Measurements from ENCODE around the gene MRFAP1L1.
"Not testable (repeated sequence)": the region's sequence is repeated elsewhere in the genome, so short reads cannot be mapped to it uniquely, and the experiment has no call there.

The MRFAP1L1 gene

GRCh38 chr4:6686104-6686787 is 23.4 kb downstream of the MRFAP1L1 start:
- DNase-seq: no peak

GRCh38 chr4:6684656-6685055 is 25.0 kb downstream of the MRFAP1L1 start:
- no peak for DNase-seq

- no peak for DNase-seq
Measured at GRCh38 chr4:6682862-6683590, 26.6 kb downstream of the MRFAP1L1 start.

- DNase-seq: no peak
Measured at GRCh38 chr4:6681191-6681590, 28.5 kb downstream of the MRFAP1L1 start.

GRCh38 chr4:6680372-6681034 is 29.2 kb downstream of the MRFAP1L1 start:
- DNase-seq: no peak

GRCh38 chr4:6676722-6677558 is 32.7 kb downstream of the MRFAP1L1 start:
- no peak for DNase-seq

- peak in 4 of 5 donors; percentile 48 to 79 (median 62) for DNase-seq
Measured at GRCh38 chr4:6674500-6675149, 35.0 kb downstream of the MRFAP1L1 start.

GRCh38 chr4:6673660-6674499 is 35.8 kb downstream of the MRFAP1L1 start:
- peak; percentile 90 to 98 (median 93) for DNase-seq

GRCh38 chr4:6673191-6673659 is 36.4 kb downstream of the MRFAP1L1 start:
- peak in 2 of 5 donors; percentile 41 to 48 for DNase-seq

GRCh38 chr4:6672541-6673190 is 37.0 kb downstream of the MRFAP1L1 start:
- not testable (repeated sequence) for DNase-seq

- DNase-seq: no peak
Measured at GRCh38 chr4:6672131-6672530, 37.5 kb downstream of the MRFAP1L1 start.

GRCh38 chr4:6671648-6672047 is 38.0 kb downstream of the MRFAP1L1 start:
- DNase-seq: no peak

GRCh38 chr4:6668391-6668790 is 41.3 kb downstream of the MRFAP1L1 start:
- DNase-seq: no peak

GRCh38 chr4:6665320-6665654 is 44.4 kb downstream of the MRFAP1L1 start:
- DNase-seq: no peak

- DNase-seq: no peak
Measured at GRCh38 chr4:6663596-6664393, 45.9 kb downstream of the MRFAP1L1 start.

GRCh38 chr4:6662591-6662990 is 47.1 kb downstream of the MRFAP1L1 start:
- DNase-seq: no peak

GRCh38 chr4:6660430-6660829 is 49.2 kb downstream of the MRFAP1L1 start:
- DNase-seq: no peak

GRCh38 chr4:6659897-6660296 is 49.8 kb downstream of the MRFAP1L1 start:
- DNase-seq: no peak

GRCh38 chr4:6658597-6659075 is 51.0 kb downstream of the MRFAP1L1 start:
- peak; percentile 15 to 51 (median 44) for DNase-seq

GRCh38 chr4:6658209-6658595 is 51.5 kb downstream of the MRFAP1L1 start:
- no peak for DNase-seq
